Measurements from ENCODE around the gene RSPH3.

DNA sequence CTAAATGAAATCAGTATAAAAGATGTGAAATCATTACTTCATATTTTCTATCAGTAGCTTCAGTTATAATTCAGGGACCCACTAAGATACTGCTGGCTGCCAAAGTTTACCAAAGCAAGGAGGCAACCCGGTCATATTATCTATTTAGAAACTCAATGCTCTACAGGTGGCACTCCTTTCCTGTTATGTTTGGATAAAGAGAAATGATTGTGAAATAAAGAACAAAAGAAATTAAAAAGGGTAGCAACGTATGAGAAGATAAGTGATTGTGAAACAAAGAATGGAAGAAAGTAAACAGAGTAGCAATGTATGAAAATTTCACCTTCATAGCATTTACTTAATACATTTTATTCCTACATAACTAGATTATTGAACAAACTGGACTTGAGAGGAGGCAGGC, 45.2 kb downstream of the RSPH3 start:
- TF ChIP-seq, protein P1, sequence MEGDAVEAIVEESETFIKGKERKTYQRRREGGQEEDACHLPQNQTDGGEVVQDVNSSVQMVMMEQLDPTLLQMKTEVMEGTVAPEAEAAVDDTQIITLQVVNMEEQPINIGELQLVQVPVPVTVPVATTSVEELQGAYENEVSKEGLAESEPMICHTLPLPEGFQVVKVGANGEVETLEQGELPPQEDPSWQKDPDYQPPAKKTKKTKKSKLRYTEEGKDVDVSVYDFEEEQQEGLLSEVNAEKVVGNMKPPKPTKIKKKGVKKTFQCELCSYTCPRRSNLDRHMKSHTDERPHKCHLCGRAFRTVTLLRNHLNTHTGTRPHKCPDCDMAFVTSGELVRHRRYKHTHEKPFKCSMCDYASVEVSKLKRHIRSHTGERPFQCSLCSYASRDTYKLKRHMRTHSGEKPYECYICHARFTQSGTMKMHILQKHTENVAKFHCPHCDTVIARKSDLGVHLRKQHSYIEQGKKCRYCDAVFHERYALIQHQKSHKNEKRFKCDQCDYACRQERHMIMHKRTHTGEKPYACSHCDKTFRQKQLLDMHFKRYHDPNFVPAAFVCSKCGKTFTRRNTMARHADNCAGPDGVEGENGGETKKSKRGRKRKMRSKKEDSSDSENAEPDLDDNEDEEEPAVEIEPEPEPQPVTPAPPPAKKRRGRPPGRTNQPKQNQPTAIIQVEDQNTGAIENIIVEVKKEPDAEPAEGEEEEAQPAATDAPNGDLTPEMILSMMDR (IDR thresholded peaks at IDR 0.05), result no peak
- TF ChIP-seq, protein P2, sequence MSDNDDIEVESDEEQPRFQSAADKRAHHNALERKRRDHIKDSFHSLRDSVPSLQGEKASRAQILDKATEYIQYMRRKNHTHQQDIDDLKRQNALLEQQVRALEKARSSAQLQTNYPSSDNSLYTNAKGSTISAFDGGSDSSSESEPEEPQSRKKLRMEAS (IDR thresholded peaks at IDR 0.05; ENCODE audit: low read depth), result no peak
- TF ChIP-seq EZH2phosphoT487 (IDR thresholded peaks at IDR 0.05; ENCODE audit: borderline replicate concordance, low read depth) (no peak), TAF1 (IDR thresholded peaks at IDR 0.05; ENCODE audit: borderline replicate concordance, low read depth, low read length) (no peak), POLR2AphosphoS5 (IDR thresholded peaks at IDR 0.05; ENCODE audit: low read depth, low read length) (no peak), TCF12 (IDR thresholded peaks at IDR 0.05) (no peak), GABPA (IDR thresholded peaks at IDR 0.05; ENCODE audit: low read depth) (no peak), RFX5 (IDR thresholded peaks at IDR 0.05; ENCODE audit: low read length) (no peak), FOXM1 (IDR thresholded peaks at IDR 0.05; ENCODE audit: low read depth) (no peak), YY1 (IDR thresholded peaks at IDR 0.05; ENCODE audit: low read depth) (no peak)
- TF ChIP-seq, protein P3, sequence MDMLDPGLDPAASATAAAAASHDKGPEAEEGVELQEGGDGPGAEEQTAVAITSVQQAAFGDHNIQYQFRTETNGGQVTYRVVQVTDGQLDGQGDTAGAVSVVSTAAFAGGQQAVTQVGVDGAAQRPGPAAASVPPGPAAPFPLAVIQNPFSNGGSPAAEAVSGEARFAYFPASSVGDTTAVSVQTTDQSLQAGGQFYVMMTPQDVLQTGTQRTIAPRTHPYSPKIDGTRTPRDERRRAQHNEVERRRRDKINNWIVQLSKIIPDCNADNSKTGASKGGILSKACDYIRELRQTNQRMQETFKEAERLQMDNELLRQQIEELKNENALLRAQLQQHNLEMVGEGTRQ (IDR thresholded peaks at IDR 0.05; ENCODE audit: borderline replicate concordance, low read depth, low read length), result no peak
- TF ChIP-seq, protein P4, sequence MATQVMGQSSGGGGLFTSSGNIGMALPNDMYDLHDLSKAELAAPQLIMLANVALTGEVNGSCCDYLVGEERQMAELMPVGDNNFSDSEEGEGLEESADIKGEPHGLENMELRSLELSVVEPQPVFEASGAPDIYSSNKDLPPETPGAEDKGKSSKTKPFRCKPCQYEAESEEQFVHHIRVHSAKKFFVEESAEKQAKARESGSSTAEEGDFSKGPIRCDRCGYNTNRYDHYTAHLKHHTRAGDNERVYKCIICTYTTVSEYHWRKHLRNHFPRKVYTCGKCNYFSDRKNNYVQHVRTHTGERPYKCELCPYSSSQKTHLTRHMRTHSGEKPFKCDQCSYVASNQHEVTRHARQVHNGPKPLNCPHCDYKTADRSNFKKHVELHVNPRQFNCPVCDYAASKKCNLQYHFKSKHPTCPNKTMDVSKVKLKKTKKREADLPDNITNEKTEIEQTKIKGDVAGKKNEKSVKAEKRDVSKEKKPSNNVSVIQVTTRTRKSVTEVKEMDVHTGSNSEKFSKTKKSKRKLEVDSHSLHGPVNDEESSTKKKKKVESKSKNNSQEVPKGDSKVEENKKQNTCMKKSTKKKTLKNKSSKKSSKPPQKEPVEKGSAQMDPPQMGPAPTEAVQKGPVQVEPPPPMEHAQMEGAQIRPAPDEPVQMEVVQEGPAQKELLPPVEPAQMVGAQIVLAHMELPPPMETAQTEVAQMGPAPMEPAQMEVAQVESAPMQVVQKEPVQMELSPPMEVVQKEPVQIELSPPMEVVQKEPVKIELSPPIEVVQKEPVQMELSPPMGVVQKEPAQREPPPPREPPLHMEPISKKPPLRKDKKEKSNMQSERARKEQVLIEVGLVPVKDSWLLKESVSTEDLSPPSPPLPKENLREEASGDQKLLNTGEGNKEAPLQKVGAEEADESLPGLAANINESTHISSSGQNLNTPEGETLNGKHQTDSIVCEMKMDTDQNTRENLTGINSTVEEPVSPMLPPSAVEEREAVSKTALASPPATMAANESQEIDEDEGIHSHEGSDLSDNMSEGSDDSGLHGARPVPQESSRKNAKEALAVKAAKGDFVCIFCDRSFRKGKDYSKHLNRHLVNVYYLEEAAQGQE (IDR thresholded peaks at IDR 0.05; ENCODE audit: low read depth, low read length), result no peak

All from SK-N-SH (cell line).